WTC11 (cell line): ENCODE data around the gene ARHGAP26. TPM values are rescaled to one million over a fixed set of nuclear protein-coding genes. Genes with fewer than 3 reads are reported as not detected.
A peak's percentile ranks its signal among the peaks of the same experiment; 100 is the strongest.

Experiments used
- ATAC-seq: fragments of 200-7000 bp; cut with Tn5 transposase; 2 replicates; pipeline ENCODE4 v1.10.0; 2021; ENCODE audit warnings: mild to moderate bottlenecking, moderate library complexity
- CTCF ChIA-PET: fragments of 300-600 bp; sonication (Branson Sonifier 250); formaldehyde crosslinking; loops from one replicate; lab custom pipeline; 2021; ENCODE audit warnings: antibody characterized with exemption; lab: Charles Lee
- POLR2A ChIA-PET: fragments of 350-600 bp; sonication (Branson Sonifier 250); formaldehyde crosslinking; loops from one replicate; lab custom pipeline; 2021; ENCODE audit warnings: antibody characterized with exemption; lab: Charles Lee
- DNase-seq: peaks from one replicate; pipeline ENCODE4 v3.0.0; 2021; ENCODE audit warnings: low spot score
- H3K27ac Mint-ChIP-seq: 2 replicates; pipeline ENCODE4 v1.8.0; 2021; ENCODE audit warnings: mixed read lengths
- H3K27me3 Mint-ChIP-seq: 2 replicates; pipeline ENCODE4 v1.8.0; 2021; ENCODE audit warnings: low read depth, mild to moderate bottlenecking, moderate library complexity, mixed read lengths
- H3K36me3 Mint-ChIP-seq: 2 replicates; pipeline ENCODE4 v1.8.0; 2021; ENCODE audit warnings: mixed read lengths
- H3K4me1 Mint-ChIP-seq: 2 replicates; pipeline ENCODE4 v1.8.0; 2022; ENCODE audit warnings: mixed read lengths
- H3K4me3 Mint-ChIP-seq: 2 replicates; pipeline ENCODE4 v1.8.0; 2021; ENCODE audit warnings: mild to moderate bottlenecking, moderate library complexity, mixed read lengths
- H3K9me3 Mint-ChIP-seq: 2 replicates; pipeline ENCODE4 v1.8.0; 2021; ENCODE audit warnings: mixed read lengths
- ATF1 ChIP-seq: sonication (generic); formaldehyde crosslinking; IDR thresholded peaks from 2 replicates; pipeline ENCODE4 v1.8.1; 2023; ENCODE audit warnings: mild to moderate bottlenecking, moderate library complexity, missing genetic modification reagents
- CBFB ChIP-seq: sonication (generic); formaldehyde crosslinking; IDR thresholded peaks from 2 replicates; pipeline ENCODE4 v1.8.1; 2022; ENCODE audit warnings: mild to moderate bottlenecking, low read depth, missing genetic modification reagents
- E2F4 ChIP-seq: sonication (generic); formaldehyde crosslinking; IDR thresholded peaks from 2 replicates; pipeline ENCODE4 v1.8.1; 2022; ENCODE audit warnings: low read depth, mild to moderate bottlenecking, moderate library complexity, missing genetic modification reagents, borderline replicate concordance
- ETV6 ChIP-seq: sonication (generic); formaldehyde crosslinking; IDR thresholded peaks from 2 replicates; pipeline ENCODE4 v1.8.1; 2022; ENCODE audit warnings: mild to moderate bottlenecking, missing genetic modification reagents
- GTF2I ChIP-seq: fragments of 250-450 bp; sonication (Bioruptor Pico); conservative IDR thresholded peaks from 2 replicates; pipeline ENCODE4 v1.4.0; 2021; ENCODE audit warnings: mild to moderate bottlenecking
- HMGA2 ChIP-seq: fragments of 250-450 bp; sonication (Bioruptor Pico); IDR thresholded peaks from 2 replicates; pipeline ENCODE4 v1.4.0; 2021; ENCODE audit warnings: mild to moderate bottlenecking, moderate library complexity
- JAZF1 ChIP-seq: fragments of 250-450 bp; sonication (Bioruptor Pico); IDR thresholded peaks from 2 replicates; pipeline ENCODE4 v1.9.0; 2021; ENCODE audit warnings: moderate library complexity, mild to moderate bottlenecking, inconsistent platforms
- KAT7 ChIP-seq: sonication (generic); formaldehyde crosslinking; IDR thresholded peaks from 2 replicates; pipeline ENCODE4 v1.8.1; 2023; ENCODE audit warnings: missing genetic modification reagents, mild to moderate bottlenecking, borderline replicate concordance
- MLX ChIP-seq: sonication (generic); formaldehyde crosslinking; IDR thresholded peaks from 2 replicates; pipeline ENCODE4 v1.8.1; 2023; ENCODE audit warnings: mild to moderate bottlenecking, missing genetic modification reagents, moderate library complexity
- NR2C2 ChIP-seq: sonication (generic); formaldehyde crosslinking; IDR thresholded peaks from 2 replicates; pipeline ENCODE4 v1.8.0; 2022; ENCODE audit warnings: mild to moderate bottlenecking, missing genetic modification reagents
- NR3C1 ChIP-seq: sonication (generic); formaldehyde crosslinking; conservative IDR thresholded peaks from 2 replicates; pipeline ENCODE4 v1.8.1; 2023; ENCODE audit warnings: low read depth, mild to moderate bottlenecking, missing genetic modification reagents
- PRRX2 ChIP-seq: fragments of 250-450 bp; sonication (Bioruptor Pico); IDR thresholded peaks from 2 replicates; pipeline ENCODE4 v1.8.0; 2021; ENCODE audit warnings: mild to moderate bottlenecking
- RELA ChIP-seq: sonication (generic); formaldehyde crosslinking; IDR thresholded peaks from 2 replicates; pipeline ENCODE4 v1.8.1; 2022; ENCODE audit warnings: missing genetic modification reagents, mild to moderate bottlenecking, borderline replicate concordance
- RORB ChIP-seq: fragments of 250-450 bp; sonication (Bioruptor Pico); IDR thresholded peaks from 2 replicates; pipeline ENCODE4 v1.9.0; 2021; ENCODE audit warnings: mild to moderate bottlenecking
- SOX15 ChIP-seq: fragments of 250-450 bp; sonication (Bioruptor Pico); IDR thresholded peaks from 2 replicates; pipeline ENCODE4 v1.9.0; 2021; ENCODE audit warnings: mild to moderate bottlenecking
- TP53 ChIP-seq: sonication (generic); formaldehyde crosslinking; IDR thresholded peaks from 2 replicates; pipeline ENCODE4 v1.8.1; 2023; ENCODE audit warnings: mild to moderate bottlenecking, missing genetic modification reagents
- ZBTB21 ChIP-seq: sonication (generic); formaldehyde crosslinking; IDR thresholded peaks from 2 replicates; pipeline ENCODE4 v1.8.1; 2023; ENCODE audit warnings: mild to moderate bottlenecking, missing genetic modification reagents, borderline replicate concordance
- ZNF138 ChIP-seq: sonication (generic); formaldehyde crosslinking; conservative IDR thresholded peaks from 2 replicates; pipeline ENCODE4 v1.8.1; 2022; ENCODE audit warnings: mild to moderate bottlenecking, moderate library complexity, missing genetic modification reagents
- ZNF423 ChIP-seq: fragments of 250-450 bp; sonication (Bioruptor Pico); IDR thresholded peaks from 2 replicates; pipeline ENCODE4 v2.1.2; 2022; ENCODE audit warnings: mild to moderate bottlenecking, moderate library complexity
- ZSCAN18 ChIP-seq: fragments of 250-450 bp; sonication (Bioruptor Pico); IDR thresholded peaks from 2 replicates; pipeline ENCODE4 v2.1.2; 2022; ENCODE audit warnings: mild to moderate bottlenecking, moderate library complexity
- total RNA-seq: library from RNA; stranded (reverse); gene quantifications from 3 replicates; pipeline ENCODE4 v1.2.3, GENCODE V29; 2021
- TF ChIP-seq, protein P1 (sequence below): sonication (generic); formaldehyde crosslinking; IDR thresholded peaks from 2 replicates; pipeline ENCODE4 v1.8.1; 2022; ENCODE audit warnings: mild to moderate bottlenecking, moderate library complexity, missing genetic modification reagents
- TF ChIP-seq, protein P2 (sequence below): sonication (generic); formaldehyde crosslinking; IDR thresholded peaks from 2 replicates; pipeline ENCODE4 v1.8.1; 2023; ENCODE audit warnings: mild to moderate bottlenecking, missing genetic modification reagents, moderate library complexity
- TF ChIP-seq, protein P3 (sequence below): sonication (generic); formaldehyde crosslinking; IDR thresholded peaks from 2 replicates; pipeline ENCODE4 v1.8.0; 2022; ENCODE audit warnings: mild to moderate bottlenecking, missing genetic modification reagents
- TF ChIP-seq, protein P4 (sequence below): fragments of 200-600 bp; IDR thresholded peaks from 2 replicates; pipeline ENCODE4 v1.8.0; 2022; ENCODE audit warnings: antibody characterized with exemption
- TF ChIP-seq, protein P5 (sequence below): sonication (generic); formaldehyde crosslinking; IDR thresholded peaks from 2 replicates; pipeline ENCODE4 v1.8.0; 2022; ENCODE audit warnings: mild to moderate bottlenecking, missing genetic modification reagents

The ARHGAP26 gene
- total RNA-seq, 1 experiment from 2014 or later, result 22.3 TPM

GRCh38 chr5:142758796-142759145 lies 11.4 kb upstream of the ARHGAP26 start:
- Mint-ChIP-seq H3K27me3 (no peaks in the 10 kb centered on the region), H3K36me3 (peaks cover 4% of the 10 kb centered on the region), H3K9me3 (no peaks in the 10 kb centered on the region), H3K27ac (no peak overlapping the region), H3K4me1 (peaks cover 10% of the 10 kb centered on the region), H3K4me3 (no peak overlapping the region)
- ATAC-seq (no peak), DNase-seq (no peak)
- ChIA-PET POLR2A (no interaction called here), CTCF (interaction anchor here (0.8 to 1.0 kb wide), 3 partner anchors 45 to 130 kb away, joined by 3 to 4 read pairs (median 3); no protein-coding TSS in a partner anchor)
- TF ChIP-seq JAZF1 (CRISPR knock-in tag) (no peak), ATF1 (CRISPR knock-in tag) (no peak), NR2C2 (CRISPR knock-in tag) (no peak), ZBTB21 (no peak), ZNF138 (no peak), ZNF423 (CRISPR knock-in tag) (no peak), NR3C1 (no peak), RORB (CRISPR knock-in tag) (no peak), KAT7 (CRISPR knock-in tag) (no peak), ZSCAN18 (CRISPR knock-in tag) (no peak), MLX (CRISPR knock-in tag) (no peak), RELA (CRISPR knock-in tag) (no peak), TP53 (CRISPR knock-in tag) (no peak), HMGA2 (CRISPR knock-in tag) (no peak), PRRX2 (no peak), CBFB (CRISPR knock-in tag) (no peak), ETV6 (CRISPR knock-in tag) (no peak)
- TF ChIP-seq, protein P1, sequence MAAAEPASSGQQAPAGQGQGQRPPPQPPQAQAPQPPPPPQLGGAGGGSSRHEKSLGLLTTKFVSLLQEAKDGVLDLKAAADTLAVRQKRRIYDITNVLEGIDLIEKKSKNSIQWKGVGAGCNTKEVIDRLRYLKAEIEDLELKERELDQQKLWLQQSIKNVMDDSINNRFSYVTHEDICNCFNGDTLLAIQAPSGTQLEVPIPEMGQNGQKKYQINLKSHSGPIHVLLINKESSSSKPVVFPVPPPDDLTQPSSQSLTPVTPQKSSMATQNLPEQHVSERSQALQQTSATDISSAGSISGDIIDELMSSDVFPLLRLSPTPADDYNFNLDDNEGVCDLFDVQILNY (CRISPR knock-in tag), result no peak
- TF ChIP-seq, protein P2, sequence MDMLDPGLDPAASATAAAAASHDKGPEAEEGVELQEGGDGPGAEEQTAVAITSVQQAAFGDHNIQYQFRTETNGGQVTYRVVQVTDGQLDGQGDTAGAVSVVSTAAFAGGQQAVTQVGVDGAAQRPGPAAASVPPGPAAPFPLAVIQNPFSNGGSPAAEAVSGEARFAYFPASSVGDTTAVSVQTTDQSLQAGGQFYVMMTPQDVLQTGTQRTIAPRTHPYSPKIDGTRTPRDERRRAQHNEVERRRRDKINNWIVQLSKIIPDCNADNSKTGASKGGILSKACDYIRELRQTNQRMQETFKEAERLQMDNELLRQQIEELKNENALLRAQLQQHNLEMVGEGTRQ, result no peak
- TF ChIP-seq, all 79 proteins: peak for 0

DNA sequence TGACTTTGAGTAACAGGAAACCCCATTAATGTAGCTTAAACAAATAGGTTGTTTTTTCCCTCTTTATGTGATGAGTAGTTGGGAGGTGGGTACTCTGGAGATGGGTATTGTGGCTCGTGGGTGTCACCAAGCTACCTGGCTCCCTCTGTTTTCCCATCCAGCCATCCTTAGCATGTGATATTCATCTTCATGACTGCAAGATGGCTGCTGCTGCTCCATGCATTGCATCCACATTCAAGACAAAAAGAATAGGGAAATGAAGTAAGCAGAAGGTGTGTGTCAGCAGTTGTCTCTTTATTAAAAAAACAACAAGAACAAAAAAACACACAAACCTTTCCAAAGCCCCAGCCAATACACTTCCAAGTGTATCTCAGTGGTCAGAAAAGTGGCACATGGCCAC lies 6.5 kb upstream of the ARHGAP26 start:
- ATAC-seq (no peak), DNase-seq (no peak)
- Mint-ChIP-seq H3K4me3 (no peak overlapping the region), H3K9me3 (no peaks in the 10 kb centered on the region), H3K27ac (no peak overlapping the region), H3K27me3 (no peaks in the 10 kb centered on the region), H3K36me3 (peaks cover 4% of the 10 kb centered on the region), H3K4me1 (peaks cover 4% of the 10 kb centered on the region; the same call in 1 of the 2 replicates)
- TF ChIP-seq, protein P3, sequence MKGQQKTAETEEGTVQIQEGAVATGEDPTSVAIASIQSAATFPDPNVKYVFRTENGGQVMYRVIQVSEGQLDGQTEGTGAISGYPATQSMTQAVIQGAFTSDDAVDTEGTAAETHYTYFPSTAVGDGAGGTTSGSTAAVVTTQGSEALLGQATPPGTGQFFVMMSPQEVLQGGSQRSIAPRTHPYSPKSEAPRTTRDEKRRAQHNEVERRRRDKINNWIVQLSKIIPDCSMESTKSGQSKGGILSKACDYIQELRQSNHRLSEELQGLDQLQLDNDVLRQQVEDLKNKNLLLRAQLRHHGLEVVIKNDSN, result no peak
- TF ChIP-seq, protein P4, sequence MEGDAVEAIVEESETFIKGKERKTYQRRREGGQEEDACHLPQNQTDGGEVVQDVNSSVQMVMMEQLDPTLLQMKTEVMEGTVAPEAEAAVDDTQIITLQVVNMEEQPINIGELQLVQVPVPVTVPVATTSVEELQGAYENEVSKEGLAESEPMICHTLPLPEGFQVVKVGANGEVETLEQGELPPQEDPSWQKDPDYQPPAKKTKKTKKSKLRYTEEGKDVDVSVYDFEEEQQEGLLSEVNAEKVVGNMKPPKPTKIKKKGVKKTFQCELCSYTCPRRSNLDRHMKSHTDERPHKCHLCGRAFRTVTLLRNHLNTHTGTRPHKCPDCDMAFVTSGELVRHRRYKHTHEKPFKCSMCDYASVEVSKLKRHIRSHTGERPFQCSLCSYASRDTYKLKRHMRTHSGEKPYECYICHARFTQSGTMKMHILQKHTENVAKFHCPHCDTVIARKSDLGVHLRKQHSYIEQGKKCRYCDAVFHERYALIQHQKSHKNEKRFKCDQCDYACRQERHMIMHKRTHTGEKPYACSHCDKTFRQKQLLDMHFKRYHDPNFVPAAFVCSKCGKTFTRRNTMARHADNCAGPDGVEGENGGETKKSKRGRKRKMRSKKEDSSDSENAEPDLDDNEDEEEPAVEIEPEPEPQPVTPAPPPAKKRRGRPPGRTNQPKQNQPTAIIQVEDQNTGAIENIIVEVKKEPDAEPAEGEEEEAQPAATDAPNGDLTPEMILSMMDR, result no peak
- no peak for TF ChIP-seq ATF1 (CRISPR knock-in tag)
- TF ChIP-seq SOX15, result no peak
- TF ChIP-seq E2F4 (CRISPR knock-in tag), result no peak
- no peak for TF ChIP-seq NR2C2 (CRISPR knock-in tag)
- peak; percentile 76; the same call in 1 of the 2 replicates for TF ChIP-seq GTF2I
- TF ChIP-seq, protein P5, sequence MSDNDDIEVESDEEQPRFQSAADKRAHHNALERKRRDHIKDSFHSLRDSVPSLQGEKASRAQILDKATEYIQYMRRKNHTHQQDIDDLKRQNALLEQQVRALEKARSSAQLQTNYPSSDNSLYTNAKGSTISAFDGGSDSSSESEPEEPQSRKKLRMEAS, result no peak
- ChIA-PET CTCF (interaction anchor here (1.9 kb wide), 1 partner anchor 51 kb away, joined by 7 read pairs; no protein-coding TSS in a partner anchor), POLR2A (no interaction called here)
